ENCODE measurements around the gene DIS3L.
A peak's percentile ranks its signal among the peaks of the same experiment; 100 is the strongest.
"Not testable (repeated sequence)": the region's sequence is repeated elsewhere in the genome, so short reads cannot be mapped to it uniquely, and the experiment has no call there.

DIS3L gene

DNA sequence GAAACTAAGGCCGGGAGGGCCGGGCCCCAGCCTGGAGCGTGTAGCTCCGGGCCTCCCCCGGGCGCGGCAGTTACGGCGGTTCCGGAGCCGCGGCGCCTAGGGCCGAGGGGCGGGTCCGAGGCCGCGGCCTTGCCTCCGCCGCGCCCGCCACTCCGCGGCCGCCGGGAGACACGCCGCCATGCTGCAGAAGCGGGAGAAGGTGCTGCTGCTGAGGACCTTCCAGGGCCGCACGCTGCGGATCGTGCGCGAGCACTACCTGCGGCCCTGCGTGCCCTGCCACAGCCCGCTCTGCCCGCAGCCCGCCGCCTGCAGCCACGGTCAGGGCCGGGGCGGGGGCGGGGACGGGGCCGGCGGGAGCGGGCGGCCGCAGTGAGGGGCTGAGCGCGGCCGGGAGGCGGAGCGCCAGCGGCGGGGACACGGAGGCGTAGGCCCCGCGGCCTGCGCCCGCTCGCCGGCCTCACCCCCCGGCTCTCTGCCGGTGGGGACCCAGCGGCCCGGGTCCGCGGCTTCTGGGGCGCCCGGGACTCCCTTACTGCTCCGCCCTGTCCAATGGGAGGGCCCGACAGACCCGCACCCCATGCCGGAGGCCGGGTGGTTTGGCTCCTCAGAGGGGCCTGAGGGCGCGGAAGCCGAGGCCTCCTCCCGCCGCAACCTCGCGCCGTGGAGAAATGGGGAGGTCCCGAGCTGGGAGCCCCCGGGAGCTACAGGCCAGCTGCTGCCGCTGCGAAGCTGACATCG lies at the start of gene DIS3L:
Gene DIS3L (plus strand): TSS at position 150 of the 738 bp plus-strand sequence. CDS start 29 bp downstream, at position 179.
- peak; percentile 88 for DNase-seq (ENCODE audit: low spot score)
- no peak for TF ChIP-seq CTCF (IDR thresholded peaks at IDR 0.05; ENCODE audit: borderline replicate concordance, control extremely low read depth, extremely low read depth, insufficient read depth, missing control alignments)
- in situ Hi-C loops (cut with MboI; ENCODE audit: low sequenced_read_pairs, unreplicated experiment), result no loop called here

- in situ Hi-C loops (cut with MboI; ENCODE audit: low sequenced_read_pairs, unreplicated experiment), result not testable (repeated sequence)
Measured at GRCh38 chr15:66245832-66246231, 47.5 kb upstream of the DIS3L start.

GRCh38 chr15:66246937-66247336 lies 46.4 kb upstream of the DIS3L start:
- no peak for TF ChIP-seq CTCF (IDR thresholded peaks at IDR 0.05; ENCODE audit: borderline replicate concordance, control extremely low read depth, extremely low read depth, insufficient read depth, missing control alignments)

More at GRCh38 chr15:66245832-66246231, 47.5 kb upstream of the DIS3L start:
- DNase-seq (ENCODE audit: low spot score), result not testable (repeated sequence)

GRCh38 chr15:66249605-66250174 lies 43.7 kb upstream of the DIS3L start:
- in situ Hi-C loops (cut with MboI; ENCODE audit: low sequenced_read_pairs, unreplicated experiment), result no loop called here
- no peak for DNase-seq (ENCODE audit: low spot score)
- no peak for TF ChIP-seq CTCF (IDR thresholded peaks at IDR 0.05; ENCODE audit: borderline replicate concordance, control extremely low read depth, extremely low read depth, insufficient read depth, missing control alignments)

More at GRCh38 chr15:66246937-66247336, 46.4 kb upstream of the DIS3L start:
- in situ Hi-C loops (cut with MboI; ENCODE audit: low sequenced_read_pairs, unreplicated experiment), result no loop called here
- no peak for DNase-seq (ENCODE audit: low spot score)

DNA sequence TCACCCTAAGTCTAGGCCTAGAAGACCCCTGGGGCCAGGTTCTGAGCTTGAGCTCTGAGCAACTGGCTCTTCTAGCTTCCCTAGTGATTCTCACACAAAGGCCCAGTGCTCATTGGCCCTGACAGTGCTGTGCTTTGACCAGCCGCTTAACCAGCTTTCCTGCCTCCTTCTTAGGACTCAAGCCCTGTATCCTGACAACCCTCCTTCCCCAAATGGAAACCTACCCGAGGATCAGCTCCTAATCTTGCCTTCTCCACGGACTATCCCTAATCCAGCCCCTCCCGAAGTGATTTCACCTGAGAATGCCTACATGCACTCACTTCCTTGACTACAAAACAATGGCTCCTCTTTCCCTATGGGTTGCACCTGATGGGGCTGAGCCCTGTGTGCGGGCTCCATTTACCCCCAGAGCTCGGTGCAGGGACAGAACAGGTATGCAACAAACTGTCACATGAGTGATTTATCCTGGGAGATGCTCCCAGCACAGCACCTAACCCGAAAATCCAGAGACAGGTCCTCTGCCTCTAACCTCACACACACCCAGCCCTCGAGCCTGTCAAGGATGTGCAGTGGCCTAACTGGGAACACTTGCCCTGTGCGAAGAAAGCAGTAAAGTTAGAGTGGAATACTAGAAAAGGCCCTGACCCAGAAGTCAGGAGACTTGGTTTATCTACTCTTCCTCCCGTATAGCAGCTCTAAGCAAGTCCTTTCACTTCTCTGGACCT lies 42.1 kb upstream of the DIS3L start:
- no peak for TF ChIP-seq CTCF (IDR thresholded peaks at IDR 0.05; ENCODE audit: borderline replicate concordance, control extremely low read depth, extremely low read depth, insufficient read depth, missing control alignments)
- in situ Hi-C loops (cut with MboI; ENCODE audit: low sequenced_read_pairs, unreplicated experiment), result no loop called here
- DNase-seq (ENCODE audit: low spot score), result no peak

GRCh38 chr15:66251790-66252684 lies 41.3 kb upstream of the DIS3L start:
- in situ Hi-C loops (cut with MboI; ENCODE audit: low sequenced_read_pairs, unreplicated experiment), result no loop called here
- DNase-seq (ENCODE audit: low spot score), result peak; percentile 87
- TF ChIP-seq CTCF (IDR thresholded peaks at IDR 0.05; ENCODE audit: borderline replicate concordance, control extremely low read depth, extremely low read depth, insufficient read depth, missing control alignments), result peak; percentile 80
